ENCODE results near the gene OR2L13.
"Not testable (repeated sequence)": the region's sequence is repeated elsewhere in the genome, so short reads cannot be mapped to it uniquely, and the experiment has no call there.

The OR2L13 gene, protein sequence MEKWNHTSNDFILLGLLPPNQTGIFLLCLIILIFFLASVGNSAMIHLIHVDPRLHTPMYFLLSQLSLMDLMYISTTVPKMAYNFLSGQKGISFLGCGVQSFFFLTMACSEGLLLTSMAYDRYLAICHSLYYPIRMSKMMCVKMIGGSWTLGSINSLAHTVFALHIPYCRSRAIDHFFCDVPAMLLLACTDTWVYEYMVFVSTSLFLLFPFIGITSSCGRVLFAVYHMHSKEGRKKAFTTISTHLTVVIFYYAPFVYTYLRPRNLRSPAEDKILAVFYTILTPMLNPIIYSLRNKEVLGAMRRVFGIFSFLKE

GRCh38 chr1:248094884-248095283 is at the start of gene OR2L13:
OR2L13 (plus strand) TSS chr1:248095184; CDS start chr1:248099376, 4,192 bp downstream.
- DNase-seq (ENCODE audit: low read depth in 1 of 2, low spot score in 1 of 2) = no peak

DNA sequence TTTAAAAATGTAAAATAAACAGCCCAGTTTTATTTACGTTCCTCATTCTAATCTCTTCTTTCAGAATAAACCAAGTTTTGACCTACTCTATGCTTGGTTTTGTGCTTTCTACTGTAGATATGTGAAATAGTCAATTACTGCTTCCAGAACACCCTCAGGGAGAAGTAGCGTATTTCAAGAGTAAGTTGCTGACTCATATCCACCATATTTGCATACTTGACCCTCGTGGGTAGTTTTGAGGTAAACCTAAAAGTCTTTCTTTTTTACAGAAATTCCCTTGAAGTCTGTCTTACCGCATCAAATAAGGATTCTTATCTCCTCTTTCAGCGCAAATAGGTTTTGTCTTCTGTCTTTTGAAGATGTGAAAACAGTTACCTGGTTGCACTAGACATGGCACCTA is 49.8 kb upstream of the OR2L13 start:
- DNase-seq (ENCODE audit: low read depth in 1 of 2, low spot score in 1 of 2) = no peak

- no peak for DNase-seq (ENCODE audit: low read depth in 1 of 2, low spot score in 1 of 2)
Observed at GRCh38 chr1:248046536-248046935, 48.4 kb upstream of the OR2L13 start, which contains the start of gene OR2L3. OR2L3 (plus strand) TSS chr1:248046836; CDS start chr1:248060682, 13,846 bp downstream.

- no peak for DNase-seq (ENCODE audit: low read depth in 1 of 2, low spot score in 1 of 2)
Observed at GRCh38 chr1:248047008-248047407, 48.0 kb upstream of the OR2L13 start.

DNA sequence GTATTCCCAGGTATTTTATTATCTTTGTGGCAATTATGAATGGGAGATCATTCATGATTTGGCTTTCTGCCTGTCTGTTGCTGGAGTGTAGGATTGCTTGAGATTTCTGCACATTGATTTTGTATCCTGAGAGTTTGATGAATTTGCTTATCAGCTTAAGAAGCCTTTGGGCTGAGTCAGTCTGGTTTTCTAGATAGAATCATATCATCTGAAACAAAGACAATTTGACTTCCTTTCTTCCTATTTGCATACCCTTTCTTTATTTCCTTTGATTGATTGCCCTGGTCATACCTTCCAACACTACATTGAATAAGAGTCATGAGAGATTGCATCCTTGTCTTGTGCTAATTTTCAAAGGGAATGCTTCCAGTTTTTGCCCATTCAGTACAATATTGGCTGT is 40.3 kb upstream of the OR2L13 start:
- DNase-seq (ENCODE audit: low read depth in 1 of 2, low spot score in 1 of 2) = no peak

GRCh38 chr1:248055261-248055660 is 39.7 kb upstream of the OR2L13 start:
- DNase-seq (ENCODE audit: low read depth in 1 of 2, low spot score in 1 of 2) = no peak

DNA sequence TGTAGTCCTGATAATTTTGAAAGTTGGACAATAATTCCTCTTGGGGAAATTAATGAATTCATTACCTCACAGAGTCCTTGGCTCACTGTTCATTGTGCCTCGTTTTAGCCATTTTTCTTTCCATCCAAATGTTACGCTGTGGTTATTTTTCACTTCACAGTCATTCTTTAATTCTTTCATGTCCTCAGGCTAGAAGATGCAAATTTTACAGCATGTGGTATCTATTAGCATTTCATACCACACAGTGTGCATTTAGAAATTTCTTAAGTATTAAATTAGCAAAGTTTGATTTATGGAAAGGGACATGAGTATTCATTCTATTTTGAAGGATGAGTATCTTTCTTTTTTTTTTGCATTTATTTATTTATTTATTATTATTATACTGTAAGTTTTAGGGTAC is 29.9 kb upstream of the OR2L13 start:
- no peak for DNase-seq (ENCODE audit: low read depth in 1 of 2, low spot score in 1 of 2)

DNA sequence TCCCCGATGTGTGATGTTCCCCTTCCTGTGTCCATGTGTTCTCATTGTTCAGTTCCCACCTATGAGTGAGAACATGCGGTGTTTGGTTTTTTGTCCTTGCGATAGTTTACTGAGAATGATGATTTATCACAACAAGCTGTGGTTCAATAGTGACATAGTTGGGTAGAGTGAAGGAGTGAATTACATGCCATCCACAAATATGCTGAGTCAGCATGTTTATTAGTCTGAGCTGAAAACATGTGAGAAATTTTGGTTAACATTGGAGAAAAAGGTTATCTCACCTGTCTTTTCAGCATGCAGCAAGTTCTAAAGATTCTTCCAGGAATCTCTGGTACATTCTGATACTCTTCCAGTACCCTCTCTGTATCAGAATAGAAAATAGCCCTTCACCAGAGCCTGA is 29.4 kb upstream of the OR2L13 start:
- no peak for DNase-seq (ENCODE audit: low read depth in 1 of 2, low spot score in 1 of 2)

GRCh38 chr1:248083864-248084263 is 11.1 kb upstream of the OR2L13 start:
- not testable (repeated sequence) for DNase-seq (ENCODE audit: low read depth in 1 of 2, low spot score in 1 of 2)

- DNase-seq (ENCODE audit: low read depth in 1 of 2, low spot score in 1 of 2) = no peak
Observed at GRCh38 chr1:248098529-248098928, 3.5 kb downstream of the OR2L13 start.

- no peak for DNase-seq (ENCODE audit: low read depth in 1 of 2, low spot score in 1 of 2)
Observed at GRCh38 chr1:248102847-248103246, 7.9 kb downstream of the OR2L13 start.

DNA sequence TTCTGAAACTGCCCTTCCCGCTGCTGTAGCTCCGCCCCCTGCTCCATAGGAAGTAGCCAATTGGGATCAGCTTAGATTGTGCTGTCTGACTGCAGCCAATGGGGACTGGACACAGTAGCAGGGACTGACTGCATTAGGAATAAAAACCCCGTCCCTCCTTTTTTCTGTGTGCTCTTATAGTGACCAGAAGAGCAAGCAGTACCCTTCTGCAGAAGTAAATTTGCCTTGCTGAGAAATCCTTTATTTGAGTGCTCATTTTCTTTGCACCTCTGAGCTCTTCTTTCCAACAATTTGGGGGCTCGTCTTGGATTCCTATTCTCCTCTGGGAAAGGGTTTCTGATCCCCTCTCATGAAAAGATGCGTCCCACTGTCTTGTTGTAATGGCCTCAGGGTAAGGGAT is 16.2 kb downstream of the OR2L13 start:
- DNase-seq (ENCODE audit: low read depth in 1 of 2, low spot score in 1 of 2) = no peak

GRCh38 chr1:248114890-248115289 is 19.9 kb downstream of the OR2L13 start:
- no peak for DNase-seq (ENCODE audit: low read depth in 1 of 2, low spot score in 1 of 2)

DNA sequence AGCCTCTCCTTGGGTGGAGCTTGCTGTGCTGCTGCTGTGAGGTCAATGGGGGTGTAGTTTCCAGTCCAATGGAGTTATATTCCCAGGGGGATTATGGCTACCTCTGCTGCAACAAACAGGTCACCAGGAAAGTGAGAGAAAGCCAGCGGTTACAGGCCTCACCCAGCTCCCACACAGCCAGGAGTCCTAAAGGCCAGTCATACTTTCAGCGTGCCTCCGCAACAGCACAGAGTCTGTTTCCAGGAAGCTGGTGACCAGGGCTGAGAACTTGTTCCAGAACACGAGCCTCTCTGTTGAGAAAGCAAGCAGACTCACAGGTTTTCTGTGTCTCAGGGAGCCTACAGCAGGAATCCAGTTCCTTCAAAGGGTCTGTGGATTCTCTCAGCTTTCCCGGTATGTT is 32.7 kb downstream of the OR2L13 start:
- DNase-seq (ENCODE audit: low read depth in 1 of 2, low spot score in 1 of 2) = no peak

DNA sequence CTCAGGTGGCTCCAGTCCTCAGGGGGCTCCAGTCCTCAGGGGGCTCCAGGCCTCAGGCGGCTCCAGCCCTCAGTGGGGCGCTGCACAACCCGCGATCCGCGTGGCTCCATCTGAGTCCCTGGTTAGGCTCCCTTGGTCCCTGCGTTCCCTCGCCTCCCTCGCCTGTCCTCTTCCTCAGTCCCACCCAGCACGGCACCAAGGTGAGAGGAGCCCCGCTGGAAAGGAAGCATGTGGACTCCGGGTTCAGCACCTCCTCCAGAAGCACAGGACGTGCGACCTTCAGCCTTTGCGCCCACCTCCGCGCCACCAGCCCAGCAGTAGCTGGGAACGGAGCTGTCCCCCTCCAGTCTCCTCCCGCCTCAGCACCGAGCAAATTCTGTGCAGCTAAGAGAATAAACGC is 41.8 kb downstream of the OR2L13 start:
- DNase-seq (ENCODE audit: low read depth in 1 of 2, low spot score in 1 of 2) = no peak

- DNase-seq (ENCODE audit: low read depth in 1 of 2, low spot score in 1 of 2) = no peak
Observed at GRCh38 chr1:248140846-248141245, 45.9 kb downstream of the OR2L13 start.

DNA sequence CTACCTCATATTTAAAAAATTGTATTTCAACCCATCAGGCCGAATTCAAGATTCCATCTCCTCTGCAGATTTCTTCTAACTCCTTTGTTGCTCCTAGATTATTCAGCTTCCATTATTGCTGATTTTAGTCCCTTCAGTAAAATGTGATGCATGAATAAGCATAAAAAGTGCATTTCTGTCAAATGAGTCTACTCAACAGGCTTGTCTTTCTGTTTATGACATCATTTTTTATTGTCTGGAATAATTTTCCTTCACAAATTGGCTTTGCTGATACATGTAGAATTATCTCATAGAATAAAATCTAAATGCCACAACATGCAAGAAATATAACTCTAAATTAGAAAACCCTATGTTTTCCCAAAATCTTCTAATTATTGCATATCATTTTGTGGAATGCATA is 48.3 kb downstream of the OR2L13 start:
- no peak for DNase-seq (ENCODE audit: low read depth in 1 of 2, low spot score in 1 of 2)

GRCh38 chr1:248144513-248145198 is 49.7 kb downstream of the OR2L13 start, which contains the start of gene OR2M5:
OR2M5 (plus strand) TSS chr1:248145148; CDS start chr1:248145148, 0 bp downstream.
- DNase-seq (ENCODE audit: low read depth in 1 of 2, low spot score in 1 of 2) = no peak

Data from stimulated activated CD4-positive, alpha-beta T cell treated with anti-CD3 and anti-CD28 coated beads, Interleukin-15, amount 100 ng/mL, for 1 hour (primary cell).